CD4-positive, alpha-beta memory T cell (primary cell): ENCODE results near the gene MEIS2. TPM values are rescaled to one million over a fixed set of nuclear protein-coding genes. Genes with fewer than 3 reads are reported as not detected.

Experiments used
- CTCF ChIA-PET: fragments of 350-600 bp; sonication (Branson Sonifier 250); formaldehyde crosslinking; loops from one replicate; lab custom pipeline; 2021; ENCODE audit warnings: inconsistent platforms; ENCODE audit not compliant: partially characterized antibody; lab: Charles Lee
- POLR2A ChIA-PET: fragments of 350-600 bp; sonication (Branson Sonifier 250); formaldehyde crosslinking; loops from one replicate; lab custom pipeline; 2021; ENCODE audit not compliant: partially characterized antibody; lab: Charles Lee
- DNase-seq, 5 donors: peaks; one replicate each; pipeline versions ENCODE4 v3.0.0 to v3.0.0-alpha.2; 2020 to 2022; ENCODE audit warnings: mixed read lengths in 1 of 5
- H3K27ac ChIP-seq: one replicate; pipeline ENCODE4 v1.7.0; 2013; ENCODE audit warnings: low read depth, low read length
- H3K27me3 ChIP-seq: 2 replicates; pipeline ENCODE4 v1.7.0; 2013; ENCODE audit warnings: mild to moderate bottlenecking, low read length, moderate library complexity; ENCODE audit not compliant: insufficient read depth
- H3K36me3 ChIP-seq: 2 replicates; pipeline ENCODE4 v1.7.0; 2013; ENCODE audit warnings: mild to moderate bottlenecking, low read length, moderate library complexity; ENCODE audit not compliant: insufficient read depth
- H3K4me1 ChIP-seq: 2 replicates; pipeline ENCODE4 v1.7.0; 2013; ENCODE audit warnings: mild to moderate bottlenecking, low read length, moderate library complexity; ENCODE audit not compliant: insufficient read depth
- H3K4me3 ChIP-seq, 2 donors: one replicate each; pipeline ENCODE4 v1.7.0; 2013; ENCODE audit warnings: low read length in 2 of 2, mild to moderate bottlenecking in 1 of 2
- H3K9me3 ChIP-seq, 2 donors: one replicate each; pipeline ENCODE4 v1.7.0; 2013; ENCODE audit warnings: low read length in 2 of 2, control low read depth in 1 of 2; ENCODE audit not compliant: control insufficient read depth in 1 of 2
- H3K27ac Mint-ChIP-seq, 7 donors: one replicate each; pipeline ENCODE4 v1.8.0; 2020 to 2021; ENCODE audit warnings: mixed read lengths in 7 of 7, mild to moderate bottlenecking in 6 of 7, inconsistent platforms in 3 of 7, moderate library complexity in 3 of 7
- H3K27me3 Mint-ChIP-seq, 2 donors: one replicate each; pipeline ENCODE4 v1.8.0; 2020 to 2021; ENCODE audit warnings: mixed read lengths in 2 of 2
- H3K36me3 Mint-ChIP-seq, 2 donors: one replicate each; pipeline ENCODE4 v1.8.0; 2020 to 2021; ENCODE audit warnings: mixed read lengths in 2 of 2, inconsistent platforms in 1 of 2, mild to moderate bottlenecking in 1 of 2
- H3K4me1 Mint-ChIP-seq, 4 donors: one replicate each; pipeline ENCODE4 v1.8.0; 2020 to 2021; ENCODE audit warnings: mixed read lengths in 4 of 4, mild to moderate bottlenecking in 1 of 4
- H3K4me3 Mint-ChIP-seq, 8 donors: one replicate each; pipeline ENCODE4 v1.8.0; 2020 to 2021; ENCODE audit warnings: mixed read lengths in 8 of 8, mild to moderate bottlenecking in 7 of 8, moderate library complexity in 6 of 8, inconsistent platforms in 3 of 8
- H3K9me3 Mint-ChIP-seq, 8 donors: one replicate each; pipeline ENCODE4 v1.8.0; 2020 to 2021; ENCODE audit warnings: mixed read lengths in 8 of 8, mild to moderate bottlenecking in 5 of 8, inconsistent platforms in 3 of 8, moderate library complexity in 1 of 8
- intact Hi-C: fragments of 100-400 bp; cut with micrococcal nuclease; formaldehyde crosslinking; loops from one replicate; pipeline ENCODE4 v1.15.1; 2023
- polyA plus RNA-seq, 2 donors: library from polyadenylated mRNA; unstranded; fragments of 300-500 nt; fragmentation: Illumina TruSeq; gene quantifications; one replicate each; pipeline ENCODE4 v1.2.3, GENCODE V29; 2021
- total RNA-seq, 2 experiments: library from RNA; stranded (reverse); gene quantifications; one replicate each; pipeline ENCODE4 v1.2.3, GENCODE V29; 2021

MEIS2 gene
- total and polyA plus RNA-seq, 4 experiments from 2014 or later, result not detected

DNA sequence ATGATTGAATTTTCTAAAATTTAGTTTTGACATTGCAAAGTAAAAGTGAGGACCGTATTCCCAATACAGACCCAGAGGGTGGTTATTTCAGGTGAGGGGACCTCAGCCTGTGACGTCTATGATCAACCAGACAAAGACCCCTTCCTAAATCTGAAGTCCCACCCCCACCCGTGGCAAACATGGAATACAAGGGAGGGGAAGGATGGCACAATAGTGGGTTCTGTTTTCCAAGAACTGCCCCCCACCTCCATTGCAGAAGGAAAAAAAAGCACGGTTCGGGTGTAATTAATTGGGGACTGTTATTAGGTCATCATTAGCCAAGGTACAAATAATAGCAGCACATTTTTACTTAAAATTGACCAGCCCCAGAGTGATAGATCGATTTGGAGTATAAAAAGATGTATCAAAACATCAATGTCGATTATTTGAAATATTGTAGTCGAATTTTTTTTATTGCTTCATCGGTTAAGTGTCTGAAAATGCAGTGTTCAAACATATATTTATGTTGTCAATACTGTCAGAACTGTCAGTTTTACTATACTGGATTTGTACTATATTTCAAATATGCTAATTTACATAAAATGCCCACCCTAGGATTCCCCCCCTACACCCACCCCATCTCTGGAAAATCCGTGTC is 7.5 kb upstream of the MEIS2 start:
- Histone ChIP-seq H3K9me3 (no peaks in the 10 kb centered on the region), H3K36me3 (no peaks in the 10 kb centered on the region), H3K27me3 (peaks cover 57% of the 10 kb centered on the region), H3K4me3 (no peak overlapping the region), H3K4me1 (peaks cover 9% of the 10 kb centered on the region), H3K27ac (no peak overlapping the region)
- H3K4me1 Mint-ChIP-seq, result peaks cover 10 to 20% (median 16%) of the 10 kb centered on the region in 4 donors
- H3K4me3 Mint-ChIP-seq, result peak overlapping the region in 1 of 8 donors; percentile 55
- H3K36me3 Mint-ChIP-seq, result peaks cover 3 to 4% of the 10 kb centered on the region in 2 donors
- CTCF ChIA-PET, result interaction anchor here (0.7 kb wide), 1 partner anchor 1087 kb away, joined by 3 read pairs; no protein-coding TSS in a partner anchor
- no peak for DNase-seq
- intact Hi-C loops, result no loop called here
- H3K27ac Mint-ChIP-seq, result no peak overlapping the region
- peaks cover 71 to 80% of the 10 kb centered on the region in 2 donors for H3K27me3 Mint-ChIP-seq
- POLR2A ChIA-PET, result no interaction called here
- H3K9me3 Mint-ChIP-seq, result peaks cover 2 to 63% (median 44%) of the 10 kb centered on the region in 8 donors

DNA sequence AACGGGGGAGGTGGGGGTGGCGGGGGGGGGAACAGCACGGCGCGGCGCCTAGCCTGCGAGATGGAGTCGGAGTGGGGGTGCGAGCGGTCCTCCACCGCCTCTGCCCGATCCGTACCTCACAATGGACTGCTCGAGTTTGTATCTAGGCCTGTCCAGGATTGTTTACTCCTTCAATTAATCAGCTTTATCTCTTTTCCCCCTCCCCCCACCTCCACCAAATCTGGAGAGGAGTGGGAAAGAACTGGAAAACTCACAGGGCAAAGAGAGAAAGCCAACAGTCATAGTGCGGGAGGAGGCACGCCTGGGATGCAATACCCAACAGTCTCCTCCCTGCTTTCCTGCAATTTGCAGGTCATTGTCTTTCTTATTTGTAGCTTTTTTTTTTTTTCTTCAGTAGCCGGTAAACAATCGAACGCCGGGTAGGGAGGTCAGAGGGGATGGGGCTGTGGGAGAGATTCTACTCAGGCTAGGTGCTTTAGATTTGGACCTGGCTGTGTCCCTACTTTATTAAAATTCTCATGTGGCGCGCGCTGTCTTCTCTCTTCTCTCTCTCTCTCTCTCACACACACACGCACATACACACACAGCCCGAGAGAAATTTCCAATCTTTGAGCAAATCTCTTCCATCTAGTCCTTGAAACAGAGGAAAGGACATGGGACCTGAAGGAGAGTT is 6.9 kb upstream of the MEIS2 start:
- H3K27ac Mint-ChIP-seq, result no peak overlapping the region
- peak overlapping the region in 1 of 8 donors; percentile 55 for H3K4me3 Mint-ChIP-seq
- no peak overlapping the region for H3K4me3 ChIP-seq
- intact Hi-C loops, result no loop called here
- peaks cover 13 to 26% (median 19%) of the 10 kb centered on the region in 4 donors for H3K4me1 Mint-ChIP-seq
- CTCF ChIA-PET, result no interaction called here
- H3K36me3 Mint-ChIP-seq, result peaks cover 2 to 9% of the 10 kb centered on the region in 2 donors
- no peak overlapping the region for H3K27ac ChIP-seq
- DNase-seq, result no peak
- POLR2A ChIA-PET, result no interaction called here
- H3K9me3 Mint-ChIP-seq, result peaks cover 2 to 67% (median 48%) of the 10 kb centered on the region in 8 donors
- no peaks in the 10 kb centered on the region for H3K9me3 ChIP-seq
- H3K4me1 ChIP-seq, result peaks cover 9% of the 10 kb centered on the region
- H3K27me3 ChIP-seq, result peaks cover 62% of the 10 kb centered on the region
- H3K36me3 ChIP-seq, result no peaks in the 10 kb centered on the region
- peaks cover 72 to 77% of the 10 kb centered on the region in 2 donors for H3K27me3 Mint-ChIP-seq

DNA sequence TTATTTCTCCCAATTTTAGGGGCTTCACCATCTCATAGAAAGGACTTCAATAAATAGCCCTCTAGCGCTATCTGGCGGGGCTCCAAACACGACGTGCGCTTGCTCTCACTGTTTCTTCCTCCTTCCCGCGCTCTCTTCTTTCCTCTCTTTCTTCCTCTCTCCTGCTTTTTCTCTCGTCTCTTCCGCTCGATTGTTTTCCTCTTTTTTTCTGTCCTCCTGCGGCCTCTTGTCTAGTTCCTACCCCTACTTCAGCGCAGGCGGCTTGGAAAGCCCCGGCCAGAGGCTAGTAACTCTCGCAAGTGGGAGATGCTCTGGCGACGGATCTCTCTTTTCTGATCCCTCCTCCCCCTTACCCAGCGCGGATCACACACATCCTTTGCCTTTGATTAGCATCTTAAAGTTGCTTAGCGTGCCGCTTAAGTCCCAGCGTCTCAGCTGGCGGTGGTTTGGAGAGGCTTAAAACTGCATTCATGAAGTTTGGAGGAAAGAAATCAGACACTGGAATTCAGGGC is 6.2 kb upstream of the MEIS2 start:
- Histone ChIP-seq H3K4me1 (peaks cover 13% of the 10 kb centered on the region), H3K4me3 (no peak overlapping the region), H3K36me3 (no peaks in the 10 kb centered on the region), H3K9me3 (no peaks in the 10 kb centered on the region), H3K27me3 (peaks cover 59% of the 10 kb centered on the region), H3K27ac (no peak overlapping the region)
- H3K27me3 Mint-ChIP-seq, result peaks cover 68 to 72% of the 10 kb centered on the region in 2 donors
- POLR2A ChIA-PET, result no interaction called here
- intact Hi-C loops, result no loop called here
- H3K4me1 Mint-ChIP-seq, result peaks cover 15 to 29% (median 17%) of the 10 kb centered on the region in 4 donors
- no peak for DNase-seq
- peaks cover 2 to 62% (median 47%) of the 10 kb centered on the region in 8 donors for H3K9me3 Mint-ChIP-seq
- no peak overlapping the region for H3K27ac Mint-ChIP-seq
- no peak overlapping the region for H3K4me3 Mint-ChIP-seq
- H3K36me3 Mint-ChIP-seq, result peaks cover 2 to 11% of the 10 kb centered on the region in 2 donors
- CTCF ChIA-PET, result no interaction called here

DNA sequence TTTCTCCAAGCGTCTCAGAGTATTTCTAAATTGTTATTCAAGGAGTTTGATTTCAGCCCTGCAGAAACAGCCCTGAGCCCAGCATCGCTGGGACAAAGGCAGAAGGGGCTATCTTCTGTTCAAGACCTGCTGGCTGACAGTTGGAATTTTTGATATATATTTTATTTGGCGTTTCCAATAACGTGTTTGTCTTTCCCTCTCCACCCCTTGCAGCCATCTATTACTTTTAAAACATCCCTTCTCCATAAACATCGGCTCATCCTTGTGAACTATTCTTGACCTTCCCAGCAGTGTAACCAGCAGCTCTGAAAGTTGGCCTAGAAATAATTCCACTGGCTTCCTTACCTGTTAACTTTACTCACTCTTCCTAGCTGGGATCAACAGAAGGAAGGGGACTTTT is 5.5 kb upstream of the MEIS2 start:
- intact Hi-C loops, result no loop called here
- Mint-ChIP-seq H3K4me1 (peaks cover 14 to 29% (median 16%) of the 10 kb centered on the region in 4 donors), H3K36me3 (peaks cover 5 to 11% of the 10 kb centered on the region in 2 donors), H3K9me3 (peaks cover 2 to 59% (median 47%) of the 10 kb centered on the region in 8 donors), H3K4me3 (no peak overlapping the region), H3K27ac (no peak overlapping the region), H3K27me3 (peaks cover 68 to 71% of the 10 kb centered on the region in 2 donors)
- no peak for DNase-seq
- no peak overlapping the region for H3K27ac ChIP-seq
- H3K27me3 ChIP-seq, result peaks cover 53% of the 10 kb centered on the region
- ChIA-PET POLR2A (no interaction called here), CTCF (no interaction called here)
- H3K4me1 ChIP-seq, result peaks cover 14% of the 10 kb centered on the region
- H3K36me3 ChIP-seq, result no peaks in the 10 kb centered on the region
- H3K4me3 ChIP-seq, result no peak overlapping the region
- no peaks in the 10 kb centered on the region for H3K9me3 ChIP-seq

DNA sequence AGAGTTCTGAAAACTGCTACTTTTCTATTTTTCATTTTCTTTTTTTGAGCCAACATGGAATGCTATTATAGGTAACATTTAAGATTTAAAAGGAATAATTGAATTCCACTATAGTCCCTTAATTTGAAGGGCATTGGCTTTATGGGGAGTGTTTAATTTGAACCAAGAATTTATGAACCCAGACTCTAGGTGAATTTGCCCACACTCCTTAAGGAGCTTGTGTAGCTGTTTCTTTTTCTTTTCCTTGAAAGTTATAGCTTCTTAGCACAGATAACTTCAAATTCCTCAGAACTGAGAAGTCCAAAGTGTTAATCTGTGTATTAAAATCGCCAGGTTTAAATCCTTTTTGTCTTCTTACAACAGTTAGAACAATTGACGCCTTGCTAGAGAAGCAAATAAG is 4.7 kb upstream of the MEIS2 start:
- ChIA-PET POLR2A (no interaction called here), CTCF (no interaction called here)
- H3K4me1 ChIP-seq, result peaks cover 14% of the 10 kb centered on the region
- no peak overlapping the region for H3K4me3 ChIP-seq
- no peak overlapping the region for H3K27ac ChIP-seq
- Mint-ChIP-seq H3K9me3 (peaks cover 2 to 52% (median 41%) of the 10 kb centered on the region in 8 donors), H3K27ac (peak overlapping the region in 1 of 7 donors; percentile 24), H3K4me3 (no peak overlapping the region), H3K27me3 (peaks cover 67 to 71% of the 10 kb centered on the region in 2 donors), H3K36me3 (peaks cover 11% of the 10 kb centered on the region in 2 donors), H3K4me1 (peaks cover 16 to 29% (median 21%) of the 10 kb centered on the region in 4 donors)
- H3K27me3 ChIP-seq, result peaks cover 44% of the 10 kb centered on the region
- no peak for DNase-seq
- H3K36me3 ChIP-seq, result no peaks in the 10 kb centered on the region
- intact Hi-C loops, result no loop called here
- no peaks in the 10 kb centered on the region for H3K9me3 ChIP-seq

DNA sequence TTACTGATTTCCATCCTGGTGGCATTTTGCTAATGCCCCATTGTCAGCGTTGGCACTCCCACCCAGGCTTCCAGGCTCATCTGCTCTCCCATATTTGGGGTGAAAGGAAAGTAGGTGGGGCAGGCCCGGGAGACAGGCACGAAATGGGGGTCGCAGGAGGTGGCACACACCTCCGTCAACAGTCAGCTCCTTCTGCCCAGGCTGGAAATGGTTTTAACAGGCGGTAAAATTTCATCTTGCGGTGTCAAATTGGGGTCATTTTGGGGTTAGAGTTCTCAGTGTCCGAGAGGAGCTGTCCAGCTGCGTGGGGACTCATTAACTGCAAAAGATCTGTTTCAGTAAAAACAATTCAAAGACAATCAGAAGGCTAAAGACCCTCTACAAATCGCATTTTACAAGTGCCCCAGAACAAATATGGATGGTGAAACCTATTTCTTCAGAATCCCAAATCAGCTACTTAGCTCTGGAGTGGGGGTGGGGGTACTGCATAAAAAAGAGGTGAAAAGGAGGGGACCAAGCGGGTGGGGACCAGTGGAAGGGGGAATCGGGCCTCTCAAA is 4.2 kb upstream of the MEIS2 start:
- CTCF ChIA-PET, result no interaction called here
- Mint-ChIP-seq H3K36me3 (peaks cover 9 to 11% of the 10 kb centered on the region in 2 donors), H3K4me3 (no peak overlapping the region), H3K27me3 (peaks cover 64 to 69% of the 10 kb centered on the region in 2 donors), H3K4me1 (peaks cover 18 to 33% (median 24%) of the 10 kb centered on the region in 4 donors), H3K9me3 (peaks cover 2 to 51% (median 37%) of the 10 kb centered on the region in 8 donors), H3K27ac (peak overlapping the region in 1 of 7 donors; percentile 24)
- peaks cover 20% of the 10 kb centered on the region for H3K4me1 ChIP-seq
- POLR2A ChIA-PET, result no interaction called here
- H3K36me3 ChIP-seq, result no peaks in the 10 kb centered on the region
- H3K27ac ChIP-seq, result no peak overlapping the region
- peaks cover 42% of the 10 kb centered on the region for H3K27me3 ChIP-seq
- H3K9me3 ChIP-seq, result no peaks in the 10 kb centered on the region
- intact Hi-C loops, result no loop called here
- no peak overlapping the region for H3K4me3 ChIP-seq
- DNase-seq, result no peak
